ENCODE results near the gene KRT15. TPM values are rescaled to one million over a fixed set of nuclear protein-coding genes. Genes with fewer than 3 reads are reported as not detected.

The KRT15 gene
- polyA plus RNA-seq, 1 donor (not counting 4 experiments of a cell fraction or from before 2014, with no cell fraction given): 729 TPM

DNA sequence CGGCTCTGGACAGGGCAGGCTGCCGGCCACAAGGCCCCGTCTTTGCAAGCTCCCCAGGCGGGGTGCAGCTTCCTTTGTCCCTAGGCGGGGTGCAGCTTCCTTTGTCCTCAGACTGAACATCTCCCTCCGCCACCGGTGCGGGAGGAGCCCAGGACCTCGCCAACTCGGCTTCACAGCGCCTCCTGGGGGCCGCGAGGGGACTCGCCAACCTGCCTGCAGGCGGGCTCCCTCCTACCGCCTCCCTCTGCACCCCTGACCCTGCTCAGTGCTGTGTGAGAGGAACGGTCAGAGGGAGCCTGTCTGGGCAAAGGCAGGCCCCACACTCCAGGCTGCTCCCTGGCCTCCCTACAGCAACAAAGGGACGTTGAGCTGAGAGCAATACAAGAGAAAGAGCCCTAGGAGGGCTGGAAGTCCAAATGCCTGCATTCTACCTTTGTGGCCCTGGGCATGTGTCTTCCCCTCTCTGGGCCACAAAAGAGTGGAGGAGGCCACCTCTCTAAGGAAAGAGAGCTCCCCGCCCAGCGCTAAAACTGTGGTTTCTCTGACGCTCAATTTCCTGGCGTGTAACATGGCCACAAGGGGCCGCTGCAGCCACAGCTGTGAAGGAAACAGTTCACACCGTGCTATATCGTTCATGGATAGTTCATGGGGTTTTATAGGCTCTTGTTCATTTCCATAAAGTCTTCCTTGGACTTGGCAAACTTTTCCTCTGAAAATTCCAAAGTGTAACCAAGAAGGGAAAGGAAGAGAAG lies 30.3 kb upstream of the KRT15 start:
- Histone ChIP-seq H3K79me2 (ENCODE audit: control insufficient read depth, insufficient read depth, low read length) (no peaks in the 10 kb centered on the region), H3K27ac (ENCODE audit: control insufficient read depth, insufficient read depth, low read length) (peak overlapping the region; percentile 79), H2AFZ (ENCODE audit: control insufficient read depth, low read length) (peak overlapping the region; percentile 50), H3K4me1 (ENCODE audit: control insufficient read depth, extremely low read depth, insufficient read depth, low read length) (peaks cover 40% of the 10 kb centered on the region), H3K27me3 (ENCODE audit: control insufficient read depth, extremely low read depth, insufficient read depth, low read length) (no peaks in the 10 kb centered on the region), H4K20me1 (ENCODE audit: control insufficient read depth, extremely low read depth, insufficient read depth, low read length) (no peaks in the 10 kb centered on the region), H3K9me3 (ENCODE audit: control insufficient read depth, low read depth, low read length) (no peaks in the 10 kb centered on the region), H3K4me3 (ENCODE audit: control insufficient read depth in 2 of 3, extremely low read depth in 1 of 3, insufficient read depth in 2 of 3, low read depth in 1 of 3, low read length in 3 of 3) (peak overlapping the region in 1 of 3 experiments; percentile 38), H3K36me3 (ENCODE audit: control insufficient read depth in 2 of 2, extremely low read depth in 1 of 2, insufficient read depth in 2 of 2, low read length in 2 of 2) (no peaks in the 10 kb centered on the region), H3K4me2 (ENCODE audit: control insufficient read depth, extremely low read depth, insufficient read depth, low read depth, low read length) (peak overlapping the region; percentile 67), H3K9me1 (ENCODE audit: control insufficient read depth, extremely low read depth, insufficient read depth, low read length) (no peaks in the 10 kb centered on the region), H3K9ac (ENCODE audit: control insufficient read depth, extremely low read depth, insufficient read depth, low read length) (peak overlapping the region; percentile 63)
- TF ChIP-seq EZH2 (IDR thresholded peaks at IDR 0.05; ENCODE audit: low read length): no peak
- TF ChIP-seq CTCF (optimal IDR thresholded peaks at IDR 0.05 in 1 of 3, IDR thresholded peaks at IDR 0.05 in 1 of 3, conservative IDR thresholded peaks at IDR 0.05 in 1 of 3; ENCODE audit: extremely low read depth in 1 of 3, insufficient read depth in 2 of 3, low read length in 3 of 3): peak; percentile 86 to 95 (median 91)
- dilution Hi-C loops (cut with MboI; ENCODE audit: extremely low pct_ligation_motif_present, low sequenced_read_pairs): no loop called here
- DNase-seq (ENCODE audit: low read depth, low spot score) (no peak), FAIRE-seq (peak; percentile 92)

GRCh38 chr17:41547921-41548843 lies 29.5 kb upstream of the KRT15 start:
- FAIRE-seq (peak; percentile 97), DNase-seq (ENCODE audit: low read depth, low spot score) (peak; percentile 98)
- H3K9ac ChIP-seq (ENCODE audit: control insufficient read depth, extremely low read depth, insufficient read depth, low read length): peak overlapping the region; percentile 63
- no peaks in the 10 kb centered on the region for H3K36me3 ChIP-seq (ENCODE audit: control insufficient read depth in 2 of 2, extremely low read depth in 1 of 2, insufficient read depth in 2 of 2, low read length in 2 of 2)
- H4K20me1 ChIP-seq (ENCODE audit: control insufficient read depth, extremely low read depth, insufficient read depth, low read length): no peaks in the 10 kb centered on the region
- H2AFZ ChIP-seq (ENCODE audit: control insufficient read depth, low read length): no peak overlapping the region
- peak overlapping the region; percentile 79 for H3K27ac ChIP-seq (ENCODE audit: control insufficient read depth, insufficient read depth, low read length)
- peak overlapping the region; percentile 67 for H3K4me2 ChIP-seq (ENCODE audit: control insufficient read depth, extremely low read depth, insufficient read depth, low read depth, low read length)
- H3K4me1 ChIP-seq (ENCODE audit: control insufficient read depth, extremely low read depth, insufficient read depth, low read length): peaks cover 36% of the 10 kb centered on the region
- H3K27me3 ChIP-seq (ENCODE audit: control insufficient read depth, extremely low read depth, insufficient read depth, low read length): no peaks in the 10 kb centered on the region
- no peak for TF ChIP-seq CTCF (optimal IDR thresholded peaks at IDR 0.05 in 1 of 3, IDR thresholded peaks at IDR 0.05 in 1 of 3, conservative IDR thresholded peaks at IDR 0.05 in 1 of 3; ENCODE audit: extremely low read depth in 1 of 3, insufficient read depth in 2 of 3, low read length in 3 of 3)
- TF ChIP-seq EZH2 (IDR thresholded peaks at IDR 0.05; ENCODE audit: low read length): no peak
- peak overlapping the region in 1 of 3 experiments; percentile 5 for H3K4me3 ChIP-seq (ENCODE audit: control insufficient read depth in 2 of 3, extremely low read depth in 1 of 3, insufficient read depth in 2 of 3, low read depth in 1 of 3, low read length in 3 of 3)
- no peaks in the 10 kb centered on the region for H3K9me3 ChIP-seq (ENCODE audit: control insufficient read depth, low read depth, low read length)
- H3K79me2 ChIP-seq (ENCODE audit: control insufficient read depth, insufficient read depth, low read length): no peaks in the 10 kb centered on the region
- dilution Hi-C loops (cut with MboI; ENCODE audit: extremely low pct_ligation_motif_present, low sequenced_read_pairs): no loop called here
- H3K9me1 ChIP-seq (ENCODE audit: control insufficient read depth, extremely low read depth, insufficient read depth, low read length): no peaks in the 10 kb centered on the region
